CD14-positive monocyte (primary cell): Measurements from ENCODE around the gene SNRPD2. TPM values are rescaled to one million over a fixed set of nuclear protein-coding genes. Genes with fewer than 3 reads are reported as not detected.
A peak's percentile ranks its signal among the peaks of the same experiment; 100 is the strongest.

ENCODE experiments used
- DNase-seq, 3 donors: peaks; one replicate each; pipeline ENCODE4 v3.0.0-alpha.2; 2011 to 2022
- H2AFZ ChIP-seq: 2 replicates; pipeline ENCODE4 v1.6.0; 2012; ENCODE audit warnings: mild to moderate bottlenecking, low read depth, low read length, inconsistent platforms; ENCODE audit not compliant: insufficient read depth, poor library complexity, severe bottlenecking
- H3K27ac ChIP-seq, 2 donors: 1 replicate in 1 of 2; 2 replicates in 1 of 2; pipeline ENCODE4 v1.5.1; 2012 to 2013; ENCODE audit warnings: low read length in 2 of 2, control low read depth in 1 of 2, inconsistent platforms in 1 of 2, low read depth in 1 of 2, mild to moderate bottlenecking in 1 of 2
- H3K27me3 ChIP-seq, 2 donors: one replicate each; pipeline versions ENCODE4 v1.6.0 to v1.6.1; 2011 to 2013; ENCODE audit warnings: low read length in 2 of 2; ENCODE audit not compliant: control insufficient read depth in 2 of 2, insufficient read depth in 2 of 2
- H3K36me3 ChIP-seq, 2 donors: replicated peaks in 1 of 2; 1 replicate in 1 of 2; 2 replicates in 1 of 2; pipeline versions ENCODE4 v1.5.1 to v1.6.1; 2012 to 2013; ENCODE audit warnings: low read length in 2 of 2, control low read depth in 1 of 2, inconsistent platforms in 1 of 2, mild to moderate bottlenecking in 1 of 2; ENCODE audit not compliant: insufficient read depth in 2 of 2, control insufficient read depth in 1 of 2
- H3K4me1 ChIP-seq, 2 donors: 1 replicate in 1 of 2; 2 replicates in 1 of 2; pipeline versions ENCODE4 v1.5.1 to v1.6.1; 2012 to 2013; ENCODE audit warnings: low read length in 2 of 2, control low read depth in 1 of 2, inconsistent platforms in 1 of 2, mild to moderate bottlenecking in 1 of 2, moderate library complexity in 1 of 2; ENCODE audit not compliant: insufficient read depth in 2 of 2, control insufficient read depth in 1 of 2
- H3K4me2 ChIP-seq: replicated peaks from 2 replicates; pipeline ENCODE3; 2012; ENCODE audit warnings: low read length, moderate library complexity, mild to moderate bottlenecking; ENCODE audit not compliant: poor library complexity, severe bottlenecking; ENCODE audit errors: extremely low read depth
- H3K4me3 ChIP-seq, 3 experiments: fragments of 200-600 bp in 1 of 3; sonication (generic) in 1 of 3; replicated peaks in 1 of 3; 1 replicate in 2 of 3; 2 replicates in 1 of 3; pipeline ENCODE4 v1.5.1; 2011 to 2013; ENCODE audit warnings: low read length in 3 of 3, mild to moderate bottlenecking in 3 of 3, control low read depth in 2 of 3, low read depth in 2 of 3, inconsistent platforms in 1 of 3, moderate library complexity in 1 of 3
- H3K79me2 ChIP-seq: 2 replicates; pipeline ENCODE4 v1.6.0; 2012; ENCODE audit warnings: mild to moderate bottlenecking, control low read depth, inconsistent platforms, low read length, moderate library complexity; ENCODE audit not compliant: insufficient read depth
- H3K9ac ChIP-seq: 2 replicates; pipeline ENCODE4 v1.6.0; 2017; ENCODE audit warnings: low read length, mild to moderate bottlenecking; ENCODE audit not compliant: insufficient read depth, poor library complexity, severe bottlenecking
- H3K9me3 ChIP-seq, 2 donors: replicated peaks in 1 of 2; 1 replicate in 1 of 2; 2 replicates in 1 of 2; pipeline versions ENCODE4 v1.5.1 to v1.6.1; 2012 to 2013; ENCODE audit warnings: low read length in 2 of 2, control low read depth in 1 of 2; ENCODE audit not compliant: control insufficient read depth in 1 of 2, insufficient read depth in 1 of 2
- H4K20me1 ChIP-seq: 2 replicates; pipeline ENCODE4 v1.6.0; 2012; ENCODE audit warnings: mild to moderate bottlenecking, low read length, control low read depth, moderate library complexity; ENCODE audit not compliant: insufficient read depth
- H3K27ac Mint-ChIP-seq, 7 donors: one replicate each; pipeline ENCODE4 v1.8.0; 2020; ENCODE audit warnings: mild to moderate bottlenecking in 7 of 7, mixed read lengths in 7 of 7, moderate library complexity in 6 of 7, inconsistent platforms in 2 of 7
- H3K27me3 Mint-ChIP-seq, 3 donors: one replicate each; pipeline ENCODE4 v1.8.0; 2021 to 2022; ENCODE audit warnings: low read depth in 3 of 3, mild to moderate bottlenecking in 3 of 3, mixed read lengths in 3 of 3, moderate library complexity in 3 of 3, inconsistent platforms in 1 of 3
- H3K36me3 Mint-ChIP-seq, 2 donors: one replicate each; pipeline ENCODE4 v1.8.0; 2020; ENCODE audit warnings: mixed read lengths in 2 of 2, inconsistent platforms in 1 of 2, mild to moderate bottlenecking in 1 of 2
- H3K4me1 Mint-ChIP-seq: one replicate; pipeline ENCODE4 v1.8.0; 2020; ENCODE audit warnings: mild to moderate bottlenecking, mixed read lengths
- H3K4me3 Mint-ChIP-seq, 2 donors: one replicate each; pipeline ENCODE4 v1.8.0; 2020; ENCODE audit warnings: mild to moderate bottlenecking in 2 of 2, mixed read lengths in 2 of 2, moderate library complexity in 1 of 2
- H3K9me3 Mint-ChIP-seq, 7 donors: one replicate each; pipeline ENCODE4 v1.8.0; 2020 to 2022; ENCODE audit warnings: mixed read lengths in 7 of 7, mild to moderate bottlenecking in 6 of 7, moderate library complexity in 6 of 7, inconsistent platforms in 2 of 7
- CTCF ChIP-seq: fragments of 200-600 bp; IDR thresholded peaks from one replicate; pipeline ENCODE4 v1.8.0; 2022; ENCODE audit warnings: antibody characterized with exemption, mild to moderate bottlenecking
- WGBS: methylation state at CpG from one replicate; pipeline ENCODE4 v1.1.5; 2013; ENCODE audit warnings: missing lambda C conversion rate; ENCODE audit not compliant: insufficient coverage; 5-methylcytosine and 5-hydroxymethylcytosine counted together
- intact Hi-C, 2 donors: fragments of 100-400 bp; cut with micrococcal nuclease; formaldehyde crosslinking; loops; one replicate each; pipeline versions ENCODE4 v1.15.0 to v1.15.1; 2023
- polyA plus RNA-seq, 3 donors: library from polyadenylated mRNA; depleted of rRNA in 1 of 3; unstranded in 2 of 3; stranded (reverse) in 1 of 3; fragments of 300-500 nt in 2 of 3; fragments of >200 nt in 1 of 3; fragmentation: Illumina TruSeq in 2 of 3; gene quantifications; 1 replicate in 2 of 3; 2 replicates in 1 of 3; pipeline ENCODE4 v1.2.3, GENCODE V29; 2012 to 2021

SNRPD2 gene
- polyA plus RNA-seq, 3 donors, result 251 to 516 (median 491) TPM

DNA sequence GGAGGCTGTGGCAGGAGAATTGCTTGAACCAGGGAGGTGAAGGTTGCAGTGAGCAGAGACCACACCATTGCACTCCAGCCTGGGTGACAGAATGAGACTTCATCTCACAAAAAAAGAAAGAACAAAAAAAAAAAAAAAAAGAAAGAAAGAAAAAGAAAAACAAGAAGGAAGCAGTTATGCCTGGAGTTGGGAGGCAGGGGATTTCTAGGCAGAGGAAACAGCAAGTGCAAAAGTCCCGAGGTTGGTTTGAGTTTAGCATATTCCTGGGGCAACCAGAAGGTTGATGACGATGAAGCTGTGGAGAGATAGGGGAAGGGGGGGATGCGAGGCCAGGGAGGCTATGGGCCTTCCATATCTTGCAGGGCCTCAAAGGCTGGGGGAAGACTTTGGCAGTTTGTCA is 41.0 kb downstream of the SNRPD2 start:
- Mint-ChIP-seq H3K27ac (no peak overlapping the region), H3K4me1 (peaks cover 6% of the 10 kb centered on the region), H3K4me3 (no peak overlapping the region), H3K9me3 (peaks cover 0 to 5% (median 2%) of the 10 kb centered on the region in 7 donors), H3K27me3 (peaks cover 12 to 35% (median 27%) of the 10 kb centered on the region in 3 donors), H3K36me3 (peaks cover 0 to 2% of the 10 kb centered on the region in 2 donors)
- Histone ChIP-seq H3K36me3 (no peaks in the 10 kb centered on the region), H3K4me3 (no peak overlapping the region), H3K79me2 (no peaks in the 10 kb centered on the region), H4K20me1 (no peaks in the 10 kb centered on the region), H3K27ac (no peak overlapping the region), H2AFZ (no peak overlapping the region), H3K9me3 (no peaks in the 10 kb centered on the region), H3K9ac (no peak overlapping the region), H3K4me2 (no peak overlapping the region), H3K4me1 (peaks cover 7 to 8% of the 10 kb centered on the region in 2 donors), H3K27me3 (peaks cover 5 to 9% of the 10 kb centered on the region in 2 donors)
- intact Hi-C loops, result no loop called here
- no peak for TF ChIP-seq CTCF
- 31% methylated on average over 3 of the region's 3 CpGs for WGBS
- DNase-seq, result no peak

DNA sequence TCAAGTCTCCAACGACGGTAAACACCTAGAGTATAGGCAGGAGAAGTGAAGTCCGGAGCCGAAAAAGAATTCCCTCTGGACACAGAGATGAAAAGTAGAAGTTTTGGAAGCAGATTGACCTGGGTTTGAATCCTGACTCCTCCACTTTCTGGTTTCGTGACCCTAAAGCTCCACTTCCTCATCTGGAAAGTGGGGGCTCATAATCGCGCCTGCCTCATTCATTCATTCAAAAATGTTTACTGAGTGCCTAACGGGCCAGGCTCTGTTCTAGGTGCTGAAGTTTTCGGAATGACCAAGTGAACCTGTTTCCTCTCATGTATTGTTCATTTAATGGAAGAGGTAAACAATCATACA is 45.4 kb downstream of the SNRPD2 start:
- Histone ChIP-seq H4K20me1 (peaks cover 4% of the 10 kb centered on the region), H3K4me1 (peaks cover 35 to 36% of the 10 kb centered on the region in 2 donors), H3K9ac (no peak overlapping the region), H3K4me2 (peak overlapping the region; percentile 70), H3K9me3 (no peaks in the 10 kb centered on the region), H3K4me3 (peak overlapping the region in 1 of 3 experiments; percentile 65), H3K79me2 (no peaks in the 10 kb centered on the region), H2AFZ (peak overlapping the region; percentile 62), H3K27ac (no peak overlapping the region), H3K36me3 (no peaks in the 10 kb centered on the region), H3K27me3 (peaks cover 16 to 33% of the 10 kb centered on the region in 2 donors)
- DNase-seq, result no peak
- Mint-ChIP-seq H3K36me3 (peaks cover 0 to 2% of the 10 kb centered on the region in 2 donors), H3K9me3 (peaks cover 0 to 12% (median 2%) of the 10 kb centered on the region in 7 donors), H3K27me3 (peaks cover 38 to 57% (median 45%) of the 10 kb centered on the region in 3 donors), H3K4me3 (peak overlapping the region in 1 of 2 donors; percentile 83), H3K27ac (no peak overlapping the region), H3K4me1 (peaks cover 30% of the 10 kb centered on the region)
- no peak for TF ChIP-seq CTCF
- intact Hi-C loops, result loop anchor here (10.0 kb wide), 2 partner anchors 62 to 122 kb away; partner anchors contain the start of gene OPA3 (in 1 of the 2)
- WGBS, result no CpG with 5 or more reads among the region's 9 CpGs
